HuH-7 (cell line): Measurements from ENCODE around the gene MYADM.

ENCODE experiments used
- DNase-seq: peaks from one replicate; pipeline ENCODE4 v3.0.0; 2011; ENCODE audit warnings: low spot score

The MYADM gene

DNA sequence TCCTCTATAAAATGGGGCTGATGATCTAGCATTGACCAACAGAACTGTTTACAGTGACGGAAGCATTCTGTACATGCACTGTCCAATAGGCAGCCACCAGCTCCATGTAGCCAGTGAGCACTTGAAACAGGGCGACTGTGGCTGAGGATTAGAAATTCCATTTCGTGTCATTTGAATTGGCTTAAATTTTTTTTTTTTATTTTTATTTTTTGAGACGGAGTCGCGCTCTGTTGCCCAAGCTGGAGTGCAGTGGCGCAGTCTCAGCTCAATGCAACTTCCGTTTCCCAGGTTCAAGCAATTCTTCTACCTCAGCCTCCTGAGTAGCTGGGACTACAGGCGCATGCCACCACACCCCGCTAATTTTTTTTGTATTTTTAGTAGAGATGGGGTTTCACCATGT lies 17.4 kb downstream of the MYADM start:
- no peak for DNase-seq

- DNase-seq: no peak
Observed at GRCh38 chr19:53892301-53892980, 24.8 kb downstream of the MYADM start.

DNA sequence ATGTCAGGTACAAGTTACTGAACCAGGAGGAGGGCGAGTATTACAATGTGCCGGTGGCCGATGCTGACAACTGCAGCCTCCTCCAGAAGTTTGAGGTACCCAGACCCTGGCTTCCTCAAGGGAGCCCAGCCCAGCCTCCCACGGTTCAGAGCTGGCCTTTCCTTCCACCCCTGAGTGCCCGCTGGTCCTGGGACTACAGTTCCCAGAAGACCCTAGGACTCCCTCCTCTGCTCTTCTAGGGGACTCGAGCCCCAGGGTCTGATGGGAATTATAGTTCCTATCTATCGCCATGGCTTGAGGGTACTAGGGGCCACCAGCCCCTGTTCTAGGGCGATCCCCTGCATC lies 25.3 kb downstream of the MYADM start:
- DNase-seq: peak; percentile 64

DNA sequence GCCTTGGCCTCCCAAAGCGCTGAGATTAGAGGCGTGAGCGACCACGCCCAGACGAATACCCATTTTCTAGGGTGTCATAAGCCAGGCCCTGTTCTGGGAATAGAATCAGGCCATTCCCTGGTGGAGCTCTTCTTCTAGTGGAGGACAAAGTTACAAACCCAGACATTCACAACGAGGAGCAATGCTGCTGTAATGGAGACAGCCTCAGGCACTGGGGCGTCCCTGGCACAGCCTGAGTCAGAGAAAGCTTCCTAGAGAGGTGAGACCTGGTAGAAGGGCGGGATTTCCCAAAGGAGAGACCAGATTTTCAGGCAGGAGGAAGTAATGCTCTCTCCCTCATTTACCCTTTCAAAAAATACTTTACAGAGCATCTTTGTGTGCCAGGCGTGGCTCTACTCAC lies 27.0 kb downstream of the MYADM start:
- no peak for DNase-seq

- no peak for DNase-seq
Observed at GRCh38 chr19:53896682-53897081, 29.0 kb downstream of the MYADM start.

DNA sequence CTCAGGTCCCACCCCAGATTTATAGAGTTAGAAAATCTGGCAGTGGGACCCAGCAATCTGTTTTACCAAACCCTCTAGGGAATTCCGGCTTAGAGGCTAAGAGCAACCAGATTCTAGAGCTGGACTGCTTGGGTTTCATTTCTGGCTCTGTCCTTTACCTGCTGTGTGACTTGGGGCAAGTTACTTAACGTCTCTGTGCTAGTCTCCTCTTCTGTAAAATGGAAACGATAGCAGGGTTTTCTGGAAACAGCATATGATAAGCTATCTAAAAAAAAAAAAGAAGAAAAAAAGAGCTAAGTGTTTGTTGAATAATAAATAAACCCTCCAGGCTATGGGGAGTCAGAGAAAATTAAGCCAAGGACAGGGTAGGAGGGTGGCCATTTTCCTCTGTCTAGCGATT lies 29.8 kb downstream of the MYADM start:
- DNase-seq: no peak

DNA sequence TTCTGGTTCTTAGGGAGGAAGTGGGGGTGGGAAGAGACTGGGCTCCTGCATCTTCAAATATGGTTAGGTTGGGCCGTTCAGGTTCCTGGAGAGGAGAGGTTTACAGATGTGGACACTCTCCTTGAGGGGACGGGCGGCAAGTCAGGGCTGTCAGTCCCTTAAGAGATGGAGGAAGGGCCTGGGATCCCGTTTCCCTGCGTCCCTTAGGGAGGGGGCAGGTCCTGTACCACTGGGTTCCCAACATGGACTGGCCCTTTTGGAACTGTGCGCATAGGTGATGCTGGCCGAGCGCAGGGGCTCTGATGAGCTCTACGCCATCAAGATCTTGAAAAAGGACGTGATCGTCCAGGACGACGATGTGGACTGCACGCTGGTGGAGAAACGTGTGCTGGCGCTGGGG lies 30.5 kb downstream of the MYADM start:
- DNase-seq: no peak

GRCh38 chr19:53898636-53899341 lies 31.1 kb downstream of the MYADM start:
- no peak for DNase-seq

GRCh38 chr19:53900191-53900860 lies 32.6 kb downstream of the MYADM start:
- no peak for DNase-seq

- peak; percentile 65 for DNase-seq
Observed at GRCh38 chr19:53903055-53903680, 35.5 kb downstream of the MYADM start.

DNA sequence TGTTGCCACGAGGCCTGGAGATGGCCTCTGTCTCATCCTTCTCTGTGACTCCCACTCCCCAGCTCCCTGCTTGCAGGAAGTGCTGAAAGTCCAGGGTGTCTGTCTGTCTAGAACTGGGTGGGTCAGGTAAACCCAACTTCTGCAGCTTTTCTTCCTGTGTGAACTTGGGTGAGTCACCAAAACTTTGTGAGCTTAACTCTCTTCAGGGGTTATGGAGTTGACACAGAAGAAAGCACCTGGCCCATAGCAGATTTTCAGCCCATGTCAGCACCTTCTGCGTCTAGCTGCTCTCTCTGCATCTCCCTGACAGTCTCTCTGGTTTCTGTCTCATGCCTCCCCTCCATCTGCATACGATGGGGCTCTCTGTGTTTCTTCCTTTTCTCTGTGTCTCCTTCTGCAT lies 37.2 kb downstream of the MYADM start:
- DNase-seq: no peak

GRCh38 chr19:53905787-53906186 lies 38.1 kb downstream of the MYADM start:
- no peak for DNase-seq

DNA sequence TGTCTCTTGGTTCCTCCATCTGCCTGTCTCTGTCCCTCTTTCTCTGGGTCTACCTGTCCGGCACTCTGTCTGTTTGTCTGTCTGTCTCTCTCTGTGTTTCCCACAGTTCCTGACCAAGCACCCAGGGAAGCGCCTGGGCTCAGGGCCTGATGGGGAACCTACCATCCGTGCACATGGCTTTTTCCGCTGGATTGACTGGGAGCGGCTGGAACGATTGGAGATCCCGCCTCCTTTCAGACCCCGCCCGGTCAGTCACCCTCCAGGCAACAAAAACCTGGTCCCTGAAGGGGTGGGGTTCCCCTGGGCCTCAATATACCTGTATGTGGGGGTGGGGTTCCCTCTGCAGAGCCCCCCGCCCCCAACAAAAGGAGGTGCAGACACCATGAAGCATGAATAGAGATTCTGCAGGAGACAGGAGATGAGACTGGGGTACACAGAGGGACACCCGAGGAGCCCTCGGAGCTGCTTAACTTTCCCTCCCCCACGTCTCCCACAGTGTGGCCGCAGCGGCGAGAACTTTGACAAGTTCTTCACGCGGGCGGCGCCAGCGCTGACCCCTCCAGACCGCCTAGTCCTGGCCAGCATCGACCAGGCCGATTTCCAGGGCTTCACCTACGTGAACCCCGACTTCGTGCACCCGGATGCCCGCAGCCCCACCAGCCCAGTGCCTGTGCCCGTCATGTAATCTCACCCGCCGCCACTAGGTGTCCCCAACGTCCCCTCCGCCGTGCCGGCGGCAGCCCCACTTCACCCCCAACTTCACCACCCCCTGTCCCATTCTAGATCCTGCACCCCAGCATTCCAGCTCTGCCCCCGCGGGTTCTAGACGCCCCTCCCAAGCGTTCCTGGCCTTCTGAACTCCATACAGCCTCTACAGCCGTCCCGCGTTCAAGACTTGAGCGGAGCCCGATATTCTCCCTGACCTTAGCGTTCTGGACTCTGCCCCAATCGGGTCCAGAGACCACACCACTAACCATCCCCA lies 38.8 kb downstream of the MYADM start:
- DNase-seq: peak; percentile 69

GRCh38 chr19:53907193-53907581 lies 39.5 kb downstream of the MYADM start:
- no peak for DNase-seq

GRCh38 chr19:53907690-53908089 lies 40.0 kb downstream of the MYADM start:
- DNase-seq: no peak

GRCh38 chr19:53908106-53908934 lies 40.6 kb downstream of the MYADM start:
- DNase-seq: peak; percentile 48

- no peak for DNase-seq
Observed at GRCh38 chr19:53908935-53909415, 41.3 kb downstream of the MYADM start, which contains the start of gene CACNG7. CACNG7 (plus strand) TSS chr19:53909278; CDS start chr19:53912832, 3,554 bp downstream.

GRCh38 chr19:53909471-53910169 lies 41.9 kb downstream of the MYADM start:
- no peak for DNase-seq

DNA sequence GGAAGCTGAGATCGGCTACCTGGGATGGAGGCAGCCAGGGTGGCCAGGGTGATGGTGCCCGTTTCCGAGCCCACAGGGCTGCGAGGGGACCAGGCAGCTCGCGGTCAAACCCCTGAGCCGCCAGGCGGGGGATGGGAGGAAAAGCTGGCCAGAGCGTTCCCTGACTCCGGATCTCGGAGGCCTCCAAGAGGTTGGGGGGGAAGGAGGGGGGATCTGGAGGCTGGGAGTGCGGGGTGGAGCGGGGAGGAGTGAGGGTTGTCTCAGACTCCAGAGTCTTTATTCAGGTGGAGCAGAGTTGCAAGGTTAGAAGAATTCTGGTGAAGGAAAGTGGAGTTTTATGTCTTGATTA lies 42.5 kb downstream of the MYADM start:
- DNase-seq: no peak

GRCh38 chr19:53912653-53913052 lies 45.0 kb downstream of the MYADM start:
- DNase-seq: peak; percentile 59
